SU-DHL-6 (cell line): ENCODE results near the gene PDHX.

Source experiments
- H2AFZ ChIP-seq: fragments of 200-600 bp; sonication (generic); 2 replicates; pipeline ENCODE4 v1.6.1; 2014; ENCODE audit warnings: low read depth, mild to moderate bottlenecking, moderate library complexity, mixed read lengths, antibody characterized with exemption, low read length; ENCODE audit not compliant: severe bottlenecking
- H3F3A ChIP-seq: fragments of 200-600 bp; shearing (Covaris generic); 2 replicates; pipeline ENCODE4 v1.6.0; 2016; ENCODE audit warnings: antibody characterized with exemption, mild to moderate bottlenecking; ENCODE audit not compliant: insufficient read depth
- H3K27ac ChIP-seq: fragments of 200-600 bp; sonication (generic); 2 replicates; pipeline ENCODE4 v1.5.1; 2016; ENCODE audit warnings: low read depth, mild to moderate bottlenecking, low read length, moderate library complexity, mixed read lengths
- H3K27me3 ChIP-seq: fragments of 200-600 bp; sonication (generic), shearing (Covaris generic); 2 replicates; pipeline ENCODE4 v1.6.0; 2014; ENCODE audit warnings: mild to moderate bottlenecking, low read length
- H3K36me3 ChIP-seq: fragments of 200-600 bp; sonication (generic); 2 replicates; pipeline ENCODE4 v1.6.1; 2014; ENCODE audit warnings: mild to moderate bottlenecking, low read length, mixed read lengths
- H3K4me2 ChIP-seq: fragments of 300-600, 200-600 bp; shearing (Covaris generic), sonication (generic); 2 replicates; pipeline ENCODE4 v1.6.0; 2014; ENCODE audit warnings: low read length, low read depth, mild to moderate bottlenecking; ENCODE audit not compliant: poor library complexity, severe bottlenecking
- H3K4me3 ChIP-seq: fragments of 200-600 bp; sonication (generic); 2 replicates; pipeline ENCODE4 v1.5.1; 2014; ENCODE audit warnings: antibody characterized with exemption, low read length, mild to moderate bottlenecking, mixed read lengths; ENCODE audit not compliant: insufficient read depth, poor library complexity, severe bottlenecking
- H3K79me2 ChIP-seq: fragments of 200-600 bp; sonication (generic); 2 replicates; pipeline ENCODE4 v1.6.1; 2014; ENCODE audit warnings: mild to moderate bottlenecking, low read length, moderate library complexity; ENCODE audit not compliant: insufficient read depth
- H3K9ac ChIP-seq: fragments of 200-600 bp; sonication (generic); 2 replicates; pipeline ENCODE4 v1.7.0; 2014; ENCODE audit warnings: mild to moderate bottlenecking, low read length
- H3K9me2 ChIP-seq: fragments of 200-600 bp; sonication (generic); replicated peaks from 2 replicates; pipeline ENCODE4 v1.6.1; 2014; ENCODE audit warnings: low read length; ENCODE audit not compliant: insufficient read depth
- H3K9me3 ChIP-seq: fragments of 200-600 bp; sonication (generic); 2 replicates; pipeline ENCODE4 v1.6.1; 2014; ENCODE audit warnings: low read length, mixed read lengths; ENCODE audit not compliant: insufficient read depth
- H4K20me1 ChIP-seq: fragments of 200-600 bp; sonication (generic); 2 replicates; pipeline ENCODE4 v1.6.1; 2014; ENCODE audit warnings: low read depth, mild to moderate bottlenecking, antibody characterized with exemption, low read length, moderate library complexity, mixed read lengths
- EZH2phosphoT487 ChIP-seq: fragments of 200-600 bp; sonication (generic), shearing (Covaris generic); conservative IDR thresholded peaks from 2 replicates; pipeline ENCODE4 v1.6.1; 2018; ENCODE audit warnings: mild to moderate bottlenecking, antibody characterized with exemption, low read length, moderate library complexity, mixed read lengths
- TF ChIP-seq, protein P1 (sequence below): fragments of 200-600 bp; sonication (generic); IDR thresholded peaks from one replicate; pipeline ENCODE4 v1.5.1; 2017; ENCODE audit warnings: antibody characterized with exemption, mild to moderate bottlenecking, low read length, moderate library complexity; ENCODE audit not compliant: insufficient read depth, poor library complexity, severe bottlenecking

The PDHX gene

DNA sequence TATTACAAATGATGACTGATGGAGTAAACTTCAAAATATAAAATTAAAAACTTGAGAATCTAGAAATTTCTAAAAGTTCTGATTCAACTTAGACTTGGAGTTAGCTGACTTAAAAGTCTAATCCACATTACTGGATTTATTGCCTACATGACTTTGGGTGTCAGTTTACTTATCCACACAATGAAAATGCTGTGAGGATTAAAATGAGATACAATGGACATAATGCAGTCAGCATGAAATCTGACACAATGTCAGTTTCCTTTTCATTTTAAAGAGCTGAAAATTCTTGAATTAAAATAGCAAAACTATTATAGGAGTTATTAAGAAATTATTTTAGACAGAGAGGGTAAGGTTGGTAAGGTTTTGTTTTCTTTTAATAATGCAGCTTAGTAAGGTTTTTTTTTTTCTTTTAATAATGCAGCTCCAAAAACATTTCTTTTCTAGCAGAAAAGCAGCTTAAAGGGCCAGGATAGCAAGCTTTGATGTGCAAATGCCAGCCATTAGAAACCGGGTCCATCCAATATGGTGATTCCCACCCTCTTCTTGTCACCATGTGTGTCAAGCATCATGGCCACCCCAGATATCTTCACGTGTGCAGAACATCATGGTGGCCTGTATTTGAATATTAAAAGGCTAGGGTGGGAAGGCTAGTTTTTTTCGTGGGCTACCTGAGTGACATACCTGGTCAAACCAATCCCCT is 19.1 kb upstream of the PDHX start:
- Histone ChIP-seq H3K4me2 (no peak overlapping the region), H3K36me3 (0 out of 2 replicates have a peak, but pooled peaks cover 7% of the 10 kb centered on the region), H2AFZ (no peak overlapping the region), H3K9ac (no peak overlapping the region), H3K27ac (no peak overlapping the region), H3K79me2 (peaks cover 46% of the 10 kb centered on the region), H3K4me3 (no peak overlapping the region), H3F3A (no peaks in the 10 kb centered on the region), H3K27me3 (no peaks in the 10 kb centered on the region), H4K20me1 (no peaks in the 10 kb centered on the region), H3K9me3 (peaks cover 38% of the 10 kb centered on the region; the same call in 1 of the 2 replicates), H3K9me2 (no peaks in the 10 kb centered on the region)
- TF ChIP-seq EZH2phosphoT487, result no peak
- TF ChIP-seq, protein P1, sequence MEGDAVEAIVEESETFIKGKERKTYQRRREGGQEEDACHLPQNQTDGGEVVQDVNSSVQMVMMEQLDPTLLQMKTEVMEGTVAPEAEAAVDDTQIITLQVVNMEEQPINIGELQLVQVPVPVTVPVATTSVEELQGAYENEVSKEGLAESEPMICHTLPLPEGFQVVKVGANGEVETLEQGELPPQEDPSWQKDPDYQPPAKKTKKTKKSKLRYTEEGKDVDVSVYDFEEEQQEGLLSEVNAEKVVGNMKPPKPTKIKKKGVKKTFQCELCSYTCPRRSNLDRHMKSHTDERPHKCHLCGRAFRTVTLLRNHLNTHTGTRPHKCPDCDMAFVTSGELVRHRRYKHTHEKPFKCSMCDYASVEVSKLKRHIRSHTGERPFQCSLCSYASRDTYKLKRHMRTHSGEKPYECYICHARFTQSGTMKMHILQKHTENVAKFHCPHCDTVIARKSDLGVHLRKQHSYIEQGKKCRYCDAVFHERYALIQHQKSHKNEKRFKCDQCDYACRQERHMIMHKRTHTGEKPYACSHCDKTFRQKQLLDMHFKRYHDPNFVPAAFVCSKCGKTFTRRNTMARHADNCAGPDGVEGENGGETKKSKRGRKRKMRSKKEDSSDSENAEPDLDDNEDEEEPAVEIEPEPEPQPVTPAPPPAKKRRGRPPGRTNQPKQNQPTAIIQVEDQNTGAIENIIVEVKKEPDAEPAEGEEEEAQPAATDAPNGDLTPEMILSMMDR, result no peak

DNA sequence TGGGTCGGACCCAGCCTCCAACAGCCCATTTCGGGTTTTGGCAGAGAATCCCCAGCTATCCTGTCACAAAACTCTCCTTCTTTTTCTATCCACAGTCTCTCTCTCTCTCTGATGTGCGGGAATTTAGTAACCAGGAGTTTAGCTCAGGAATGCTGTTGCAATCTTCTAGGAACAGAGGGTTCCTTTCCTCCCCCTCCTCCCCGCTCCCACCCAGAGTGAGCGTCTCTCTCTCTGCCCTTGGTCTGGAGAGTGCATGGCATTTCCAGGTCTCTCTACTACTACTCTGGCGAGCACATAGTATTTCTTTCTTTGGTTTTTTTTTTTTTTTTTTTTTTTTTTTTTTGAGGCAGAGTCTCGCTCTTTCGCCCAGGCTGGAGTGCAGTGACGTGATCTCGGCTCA is 17.9 kb upstream of the PDHX start:
- Histone ChIP-seq H3K36me3 (0 out of 2 replicates have a peak, but pooled peaks cover 7% of the 10 kb centered on the region), H3K79me2 (peaks cover 52% of the 10 kb centered on the region)

DNA sequence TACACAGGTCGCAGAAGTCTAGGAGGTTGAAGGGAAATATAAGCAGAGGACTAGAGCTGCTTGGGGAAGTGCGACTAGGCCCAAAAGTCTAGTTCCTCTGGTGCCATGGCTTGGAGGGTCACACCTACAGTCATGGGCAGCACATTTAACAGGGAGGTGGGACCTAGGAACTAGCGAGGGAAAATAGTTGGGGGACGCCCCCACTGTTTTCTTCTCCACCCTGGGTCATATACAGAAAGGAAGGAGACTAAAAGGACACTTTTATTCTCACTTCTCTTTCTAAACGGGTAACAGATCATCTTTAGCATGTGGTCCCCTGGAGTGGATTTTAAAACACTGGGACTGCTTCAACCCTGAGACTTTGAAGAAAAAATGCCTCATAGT is 16.8 kb upstream of the PDHX start:
- Histone ChIP-seq H3K4me2 (no peak overlapping the region), H3K27me3 (no peaks in the 10 kb centered on the region), H2AFZ (no peak overlapping the region), H3K79me2 (peaks cover 59% of the 10 kb centered on the region), H4K20me1 (no peaks in the 10 kb centered on the region), H3K4me3 (no peak overlapping the region), H3K9ac (no peak overlapping the region), H3K9me2 (no peaks in the 10 kb centered on the region), H3K9me3 (peaks cover 46% of the 10 kb centered on the region; the same call in 1 of the 2 replicates), H3K36me3 (0 out of 2 replicates have a peak, but pooled peaks cover 7% of the 10 kb centered on the region), H3F3A (no peaks in the 10 kb centered on the region), H3K27ac (no peak overlapping the region)
- TF ChIP-seq, protein P1, result no peak
- no peak for TF ChIP-seq EZH2phosphoT487

More for the DNA sequence above, 17.9 kb upstream of the PDHX start:
- Histone ChIP-seq H2AFZ (no peak overlapping the region), H3K4me3 (no peak overlapping the region), H3K9me2 (no peaks in the 10 kb centered on the region), H3K27ac (no peak overlapping the region), H4K20me1 (no peaks in the 10 kb centered on the region), H3K4me2 (no peak overlapping the region), H3K9ac (no peak overlapping the region), H3K9me3 (peaks cover 46% of the 10 kb centered on the region; the same call in 1 of the 2 replicates), H3K27me3 (no peaks in the 10 kb centered on the region), H3F3A (no peaks in the 10 kb centered on the region)
- TF ChIP-seq EZH2phosphoT487, result no peak
- TF ChIP-seq, protein P1, result no peak
